T-helper 2 cell treated with Interferon-gamma antibody and Interleukin-4, amounts not matched to agents 5 μg/mL and 100 μg/mL, for 36 hours (primary cell): ENCODE data around the gene HINFP.
"Not testable (repeated sequence)": the region's sequence is repeated elsewhere in the genome, so short reads cannot be mapped to it uniquely, and the experiment has no call there.

Source experiments
- DNase-seq: peaks from one replicate; pipeline ENCODE4 v3.0.0; 2021; ENCODE audit warnings: low spot score
- H3K27ac Mint-ChIP-seq: one replicate; pipeline ENCODE4 v1.8.0; 2021; ENCODE audit warnings: mild to moderate bottlenecking, mixed read lengths
- H3K27me3 Mint-ChIP-seq: one replicate; pipeline ENCODE4 v1.8.0; 2021; ENCODE audit warnings: low read depth, mixed read lengths
- H3K36me3 Mint-ChIP-seq: one replicate; pipeline ENCODE4 v1.8.0; 2021; ENCODE audit warnings: low read depth, mixed read lengths
- H3K4me1 Mint-ChIP-seq: one replicate; pipeline ENCODE4 v1.8.0; 2021; ENCODE audit warnings: low read depth, mixed read lengths
- H3K4me3 Mint-ChIP-seq: one replicate; pipeline ENCODE4 v1.8.0; 2022; ENCODE audit warnings: mild to moderate bottlenecking, moderate library complexity, mixed read lengths
- H3K9me3 Mint-ChIP-seq: one replicate; pipeline ENCODE4 v1.8.0; 2021; ENCODE audit warnings: mixed read lengths

The HINFP gene

GRCh38 chr11:119168471-119169281, 47.3 kb downstream of the HINFP start, which contains the start of gene NLRX1:
NLRX1 (plus strand) TSS chr11:119168725; CDS start chr11:119171404, 2,679 bp downstream.
- peak; percentile 84 for DNase-seq
- peaks cover 17% of the 10 kb centered on the region for H3K4me1 Mint-ChIP-seq
- H3K9me3 Mint-ChIP-seq, result no peaks in the 10 kb centered on the region
- peak within 1 kb of the TSS; percentile 95 for H3K27ac Mint-ChIP-seq
- peak within 1 kb of the TSS; percentile 94 for H3K4me3 Mint-ChIP-seq
- peaks cover 1% of the 10 kb centered on the region for H3K36me3 Mint-ChIP-seq
- H3K27me3 Mint-ChIP-seq, result no peaks in the 10 kb centered on the region

GRCh38 chr11:119169282-119169719, 47.9 kb downstream of the HINFP start:
- peak; percentile 37 for DNase-seq
- peak overlapping the region; percentile 94 for H3K4me3 Mint-ChIP-seq
- H3K27me3 Mint-ChIP-seq, result no peaks in the 10 kb centered on the region
- peaks cover 4% of the 10 kb centered on the region for H3K36me3 Mint-ChIP-seq
- no peaks in the 10 kb centered on the region for H3K9me3 Mint-ChIP-seq
- peaks cover 20% of the 10 kb centered on the region for H3K4me1 Mint-ChIP-seq
- peak overlapping the region; percentile 95 for H3K27ac Mint-ChIP-seq

- peaks cover 27% of the 10 kb centered on the region for H3K4me1 Mint-ChIP-seq
- peaks cover 12% of the 10 kb centered on the region for H3K36me3 Mint-ChIP-seq
- no peaks in the 10 kb centered on the region for H3K27me3 Mint-ChIP-seq
- H3K27ac Mint-ChIP-seq, result peak overlapping the region; percentile 16
- H3K9me3 Mint-ChIP-seq, result no peaks in the 10 kb centered on the region
- no peak overlapping the region for H3K4me3 Mint-ChIP-seq
- DNase-seq, result no peak
Measured at GRCh38 chr11:119172513-119172912, 51.1 kb downstream of the HINFP start.

GRCh38 chr11:119173453-119173852, 52.1 kb downstream of the HINFP start:
- DNase-seq, result no peak
- Mint-ChIP-seq H3K4me1 (peaks cover 30% of the 10 kb centered on the region), H3K27ac (no peak overlapping the region), H3K4me3 (no peak overlapping the region), H3K9me3 (no peaks in the 10 kb centered on the region), H3K27me3 (no peaks in the 10 kb centered on the region), H3K36me3 (peaks cover 17% of the 10 kb centered on the region)

GRCh38 chr11:119175493-119176077, 54.2 kb downstream of the HINFP start:
- Mint-ChIP-seq H3K27me3 (no peaks in the 10 kb centered on the region), H3K9me3 (no peaks in the 10 kb centered on the region), H3K36me3 (peaks cover 20% of the 10 kb centered on the region), H3K4me1 (peaks cover 28% of the 10 kb centered on the region), H3K4me3 (no peak overlapping the region), H3K27ac (no peak overlapping the region)
- no peak for DNase-seq

GRCh38 chr11:119178166-119178680, 56.8 kb downstream of the HINFP start:
- Mint-ChIP-seq H3K27me3 (no peaks in the 10 kb centered on the region), H3K9me3 (no peaks in the 10 kb centered on the region), H3K36me3 (peaks cover 24% of the 10 kb centered on the region), H3K4me1 (peaks cover 20% of the 10 kb centered on the region), H3K4me3 (peak overlapping the region; percentile 30), H3K27ac (peak overlapping the region; percentile 70)
- DNase-seq, result no peak

- Mint-ChIP-seq H3K27me3 (no peaks in the 10 kb centered on the region), H3K9me3 (no peaks in the 10 kb centered on the region), H3K4me3 (no peak overlapping the region), H3K27ac (no peak overlapping the region), H3K4me1 (peaks cover 17% of the 10 kb centered on the region), H3K36me3 (peaks cover 26% of the 10 kb centered on the region)
- DNase-seq, result no peak
Measured at GRCh38 chr11:119179342-119179741, 58.0 kb downstream of the HINFP start.

- Mint-ChIP-seq H3K4me1 (peaks cover 17% of the 10 kb centered on the region), H3K36me3 (peaks cover 23% of the 10 kb centered on the region), H3K9me3 (no peaks in the 10 kb centered on the region), H3K27me3 (no peaks in the 10 kb centered on the region), H3K27ac (no peak overlapping the region), H3K4me3 (no peak overlapping the region)
- DNase-seq, result no peak
Measured at GRCh38 chr11:119179983-119180382, 58.6 kb downstream of the HINFP start.

- Mint-ChIP-seq H3K36me3 (peaks cover 18% of the 10 kb centered on the region), H3K4me1 (peaks cover 10% of the 10 kb centered on the region), H3K27ac (no peak overlapping the region), H3K9me3 (no peaks in the 10 kb centered on the region), H3K4me3 (no peak overlapping the region), H3K27me3 (no peaks in the 10 kb centered on the region)
- DNase-seq, result no peak
Measured at GRCh38 chr11:119180729-119181676, 59.6 kb downstream of the HINFP start.

GRCh38 chr11:119181677-119182412, 60.5 kb downstream of the HINFP start:
- Mint-ChIP-seq H3K4me1 (peaks cover 10% of the 10 kb centered on the region), H3K4me3 (no peak overlapping the region), H3K36me3 (peaks cover 18% of the 10 kb centered on the region), H3K9me3 (no peaks in the 10 kb centered on the region), H3K27me3 (no peaks in the 10 kb centered on the region), H3K27ac (no peak overlapping the region)
- no peak for DNase-seq

- H3K27ac Mint-ChIP-seq, H3K4me1 Mint-ChIP-seq, H3K4me3 Mint-ChIP-seq, H3K9me3 Mint-ChIP-seq, DNase-seq, H3K27me3 Mint-ChIP-seq: not testable (repeated sequence)
- peaks cover 13% of the 10 kb centered on the region for H3K36me3 Mint-ChIP-seq
Measured at GRCh38 chr11:119184399-119184798, 63.0 kb downstream of the HINFP start.
